Adipose tissue (tissue), 3 donors: ENCODE results near the gene FAM20C. TPM values are rescaled to one million over a fixed set of nuclear protein-coding genes. Genes with fewer than 3 reads are reported as not detected.

Experiments
- H3K27ac ChIP-seq: one replicate; pipeline ENCODE4 v1.5.1; 2013; ENCODE audit warnings: low read depth, low read length
- WGBS, 3 donors: extraction: QIAGEN DNeasy Blood & Tissue Kit; methylation state at CpG; one replicate each; pipeline ENCODE4 v1.1.7; 2013; 5-methylcytosine and 5-hydroxymethylcytosine counted together
- polyA plus RNA-seq, 3 donors: library from polyadenylated mRNA; stranded (reverse); fragments of 200-250 nt; gene quantifications; one replicate each; pipeline ENCODE4 v1.2.3, GENCODE V29; 2013
- donor health status: healthy with polysubstance abuse.
- donor health status: Bipolar disorder and iron deficiency.
- donor health status: healthy.

FAM20C gene
- polyA plus RNA-seq, 3 donors, result 16.0 to 105 (median 34.3) TPM

DNA sequence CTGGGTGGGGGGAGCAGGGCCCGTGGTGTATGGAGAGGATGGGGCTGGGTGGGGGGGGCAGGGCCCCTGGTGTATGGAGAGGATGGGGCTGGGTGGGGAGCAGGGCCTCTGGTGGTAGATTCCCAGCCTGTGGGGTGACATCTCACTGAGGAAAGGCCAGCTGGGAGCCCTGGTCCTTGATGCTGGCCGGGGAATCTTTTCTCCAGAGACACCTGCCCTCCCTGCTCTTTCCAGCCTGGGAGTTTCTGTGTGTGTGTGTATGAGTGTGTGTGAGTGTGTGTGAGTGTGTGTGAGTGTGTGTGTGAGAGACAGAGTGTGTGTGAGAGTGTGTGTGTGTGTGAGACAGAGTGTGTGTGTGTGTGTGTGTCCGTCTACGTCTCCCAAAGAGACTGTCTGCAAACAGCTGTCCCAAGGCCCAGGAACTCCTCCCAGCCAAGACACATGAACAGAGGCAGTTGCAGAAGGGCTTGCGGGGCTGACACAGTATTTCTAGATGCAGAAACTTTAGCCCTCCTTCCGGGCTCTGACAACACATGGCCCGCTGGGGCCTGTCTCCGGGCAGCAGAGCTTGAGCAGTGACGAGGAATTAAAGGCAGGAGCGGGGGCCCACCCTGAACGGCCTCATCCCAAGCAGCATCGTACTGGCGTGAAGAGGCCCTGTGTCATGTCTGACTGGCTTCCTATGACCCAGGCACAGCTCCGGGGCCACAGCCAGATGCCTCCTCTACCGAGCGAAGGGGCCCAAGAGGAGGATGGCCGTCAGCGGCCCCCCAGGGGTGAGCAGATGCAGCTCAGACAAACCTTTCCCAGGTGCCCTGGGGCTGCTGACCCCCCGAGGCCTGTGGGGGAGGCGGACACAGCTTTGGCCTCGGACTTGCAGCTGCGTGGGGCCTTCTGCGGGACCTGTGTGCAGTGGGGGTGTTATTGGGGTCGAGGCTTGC is 24.3 kb downstream of the FAM20C start:
- no peak overlapping the region for H3K27ac ChIP-seq
- 61 to 81% (median 74%) methylated on average over 23 of the region's 24 CpGs for WGBS, 3 donors

DNA sequence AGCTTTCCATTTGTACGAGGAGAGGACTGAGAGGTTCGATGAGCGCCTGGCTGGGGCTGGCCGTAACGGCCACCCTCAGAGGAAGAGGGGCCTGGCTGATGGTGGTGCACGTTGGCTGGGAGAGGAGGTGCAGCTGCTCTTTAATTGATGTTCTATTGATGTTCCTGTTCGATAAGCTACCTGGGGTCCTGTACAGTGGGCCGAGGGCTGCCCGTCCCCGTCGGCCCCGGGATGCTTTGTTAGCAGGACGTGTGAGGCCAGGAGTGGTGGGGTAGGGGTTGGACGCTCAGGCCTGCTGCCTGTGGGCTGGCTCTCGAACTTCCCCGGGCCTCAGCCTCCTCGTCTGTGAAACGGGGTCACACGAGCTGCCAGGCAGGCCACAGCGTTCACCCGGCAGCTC is 25.4 kb downstream of the FAM20C start:
- WGBS, 3 donors, result 93 to 94% (median 93%) methylated on average over 21 of the region's 21 CpGs
- H3K27ac ChIP-seq, result no peak overlapping the region

DNA sequence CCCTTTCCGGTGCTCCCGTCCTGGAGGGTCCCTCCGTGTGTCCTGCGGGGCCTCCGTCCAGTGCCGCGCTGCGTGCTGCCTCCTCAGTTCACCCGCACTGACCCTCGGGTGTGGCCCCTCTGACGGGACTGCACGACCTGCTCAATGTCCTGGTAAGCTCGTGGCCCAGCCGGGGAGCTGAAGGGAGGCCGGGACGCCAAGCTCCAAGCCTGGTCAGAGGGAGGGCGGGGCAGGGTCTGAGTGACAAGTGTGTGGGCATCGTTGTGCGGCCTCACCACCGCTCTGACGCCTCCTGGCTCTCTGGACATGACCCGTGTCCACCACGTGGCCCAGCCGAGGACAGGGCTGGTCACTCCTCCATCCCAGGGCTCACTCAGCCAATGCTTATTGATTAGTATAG is 25.9 kb downstream of the FAM20C start:
- no peak overlapping the region for H3K27ac ChIP-seq
- WGBS, 3 donors, result 80 to 92% (median 89%) methylated on average over 24 of the region's 24 CpGs

GRCh38 chr7:218896-219580 is 26.7 kb downstream of the FAM20C start:
- 84 to 91% (median 89%) methylated on average over 28 of the region's 28 CpGs for WGBS, 3 donors
- no peak overlapping the region for H3K27ac ChIP-seq

- H3K27ac ChIP-seq, result no peak overlapping the region
- 75 to 88% (median 84%) methylated on average over 9 of the region's 9 CpGs for WGBS, 3 donors
Observed at GRCh38 chr7:219581-220150, 27.3 kb downstream of the FAM20C start.

DNA sequence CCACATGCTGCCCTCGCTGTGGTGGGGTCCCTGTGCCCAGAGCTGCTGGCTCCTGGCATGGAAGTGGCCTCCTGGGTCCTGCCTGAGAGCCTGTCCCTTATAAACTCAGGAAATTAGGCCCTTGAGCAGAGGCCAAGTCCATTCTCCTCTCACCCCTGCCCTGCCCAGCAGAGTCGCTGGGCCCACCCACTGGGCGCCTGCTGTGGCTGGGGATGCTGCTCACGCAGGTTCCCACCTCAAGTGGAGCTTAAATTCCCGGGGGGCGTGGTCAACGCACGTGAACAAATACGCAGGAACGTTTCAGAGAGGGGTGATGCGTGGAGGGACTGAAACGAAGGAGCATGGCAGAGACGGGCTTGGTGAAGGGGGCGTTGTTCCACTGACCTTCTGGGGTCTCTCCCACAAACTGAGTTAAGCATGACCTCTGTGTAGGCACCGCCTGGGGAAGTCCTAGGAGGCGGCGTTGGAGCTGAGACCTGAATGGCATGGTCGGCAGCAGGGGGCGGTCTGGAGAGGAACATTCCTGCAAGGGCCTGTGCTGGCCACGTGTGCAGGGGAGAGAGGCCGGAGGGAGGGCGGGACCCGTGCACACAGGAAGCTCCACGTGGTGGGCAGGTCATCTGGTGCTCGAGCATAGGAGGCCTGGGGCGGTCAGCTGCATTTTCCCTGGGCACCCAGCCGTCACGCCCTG is 27.9 kb downstream of the FAM20C start:
- 61 to 69% (median 62%) methylated on average over 27 to 28 of the region's 28 CpGs for WGBS, 3 donors
- H3K27ac ChIP-seq, result no peak overlapping the region

- WGBS, 3 donors, result 79 to 85% (median 80%) methylated on average over 13 to 14 of the region's 15 CpGs
- H3K27ac ChIP-seq, result no peak overlapping the region
Observed at GRCh38 chr7:221978-222715, 29.8 kb downstream of the FAM20C start.

- H3K27ac ChIP-seq, result no peak overlapping the region
- WGBS, 3 donors, result 83 to 88% (median 83%) methylated on average over 10 of the region's 10 CpGs
Observed at GRCh38 chr7:222716-223041, 30.3 kb downstream of the FAM20C start.

DNA sequence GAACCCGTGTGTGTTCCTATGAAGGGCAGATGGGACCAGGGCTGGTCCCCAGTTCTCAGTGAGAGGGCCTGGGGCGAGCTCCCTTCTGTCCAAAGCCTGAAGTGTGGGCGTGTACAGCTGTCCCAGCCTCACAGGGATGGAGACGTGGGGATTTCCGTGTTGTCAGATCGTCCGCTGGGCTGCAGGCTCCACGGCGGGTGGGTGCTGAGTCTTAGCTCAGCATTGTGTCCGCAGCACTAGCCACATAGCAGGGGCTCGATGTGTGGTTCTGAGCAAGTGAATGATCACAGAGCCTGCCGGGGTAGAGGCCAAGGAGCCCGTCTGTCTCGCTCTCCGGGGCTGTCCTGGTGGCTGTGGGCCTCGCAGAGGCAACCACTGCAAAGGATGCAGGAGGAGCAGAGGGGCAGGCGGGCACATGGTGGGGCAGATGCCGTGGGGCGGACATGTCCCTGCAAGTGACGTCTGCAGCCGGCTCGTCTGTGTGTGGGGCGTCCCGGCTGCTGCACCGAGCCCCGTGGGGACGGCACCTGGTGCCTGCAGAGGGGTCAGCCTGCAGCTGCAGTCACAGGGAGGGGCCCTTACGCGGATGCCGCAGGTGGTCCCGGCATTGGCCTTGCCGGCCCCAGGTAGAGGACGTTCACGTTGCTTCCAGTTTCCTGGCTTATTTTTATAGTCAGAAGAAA is 30.9 kb downstream of the FAM20C start:
- H3K27ac ChIP-seq, result no peak overlapping the region
- 87 to 90% (median 89%) methylated on average over 34 of the region's 34 CpGs for WGBS, 3 donors

DNA sequence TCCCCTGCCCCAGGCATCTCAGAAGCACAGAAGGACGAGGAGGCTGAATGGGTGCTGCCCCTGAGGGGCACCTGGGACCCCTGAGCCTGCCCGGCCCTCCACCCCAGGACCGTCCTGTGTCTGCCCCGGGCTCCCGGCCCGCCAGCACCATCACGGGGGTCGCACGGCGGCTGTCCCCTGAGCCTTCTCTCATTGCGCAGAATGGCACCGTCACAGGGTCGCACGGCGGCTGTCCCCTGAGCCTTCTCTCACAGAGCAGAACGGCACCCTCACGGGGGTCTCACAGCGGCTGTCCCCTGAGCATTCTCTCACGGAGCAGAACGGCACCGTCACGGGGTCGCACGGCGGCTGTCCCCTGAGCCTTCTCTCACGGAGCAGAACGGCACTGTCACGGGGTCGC is 31.5 kb downstream of the FAM20C start:
- WGBS, 3 donors, result 86 to 90% (median 89%) methylated on average over 23 to 29 of the region's 29 CpGs
- no peak overlapping the region for H3K27ac ChIP-seq

DNA sequence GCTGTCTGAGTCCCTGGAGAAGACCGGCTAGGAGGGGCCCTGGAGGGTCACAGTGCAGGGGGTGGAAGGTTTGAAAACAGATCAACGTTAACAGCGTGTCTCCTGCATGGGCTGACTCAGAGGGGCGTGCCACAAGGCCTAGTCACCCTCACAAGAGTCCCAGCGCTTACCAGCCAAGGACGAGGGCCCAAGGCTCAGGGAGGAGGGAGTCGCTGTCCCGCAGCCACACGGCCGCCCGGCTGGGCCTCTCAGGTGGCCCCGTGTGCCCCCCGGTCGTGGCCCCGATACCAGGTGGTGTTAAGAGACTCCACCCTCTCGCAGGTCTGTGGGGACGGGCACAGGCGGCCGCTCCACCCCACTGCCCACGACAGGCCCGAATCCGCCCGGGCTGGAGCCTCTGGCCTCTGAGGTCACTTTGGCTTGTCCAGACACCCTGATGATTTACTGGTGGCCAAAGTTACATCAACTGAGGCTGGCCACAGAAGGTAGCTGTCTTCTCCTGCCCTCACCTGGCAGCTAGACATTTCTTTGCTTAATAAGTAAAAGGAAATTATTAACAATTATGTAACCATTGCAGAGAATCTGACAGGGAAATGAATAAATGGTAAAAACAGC is 34.0 kb downstream of the FAM20C start:
- no peak overlapping the region for H3K27ac ChIP-seq
- WGBS, 3 donors, result 82 to 91% (median 87%) methylated on average over 21 to 23 of the region's 23 CpGs

- H3K27ac ChIP-seq, result no peak overlapping the region
- WGBS, 3 donors, result 91 to 94% (median 93%) methylated on average over 16 of the region's 16 CpGs
Observed at GRCh38 chr7:227926-228325, 35.6 kb downstream of the FAM20C start.

- H3K27ac ChIP-seq, result no peak overlapping the region
- 80 to 89% (median 85%) methylated on average over 12 of the region's 12 CpGs for WGBS, 3 donors
Observed at GRCh38 chr7:228610-229009, 36.2 kb downstream of the FAM20C start.

- WGBS, 3 donors, result 66 to 79% (median 74%) methylated on average over 29 of the region's 29 CpGs
- no peak overlapping the region for H3K27ac ChIP-seq
Observed at GRCh38 chr7:229184-229964, 37.0 kb downstream of the FAM20C start.

GRCh38 chr7:230274-230673 is 37.9 kb downstream of the FAM20C start:
- 74 to 85% (median 79%) methylated on average over 17 of the region's 17 CpGs for WGBS, 3 donors

GRCh38 chr7:231030-231857 is 38.9 kb downstream of the FAM20C start:
- no peak overlapping the region for H3K27ac ChIP-seq
- WGBS, 3 donors, result 78 to 86% (median 81%) methylated on average over 32 to 38 of the region's 38 CpGs

More at GRCh38 chr7:230274-230673, 37.9 kb downstream of the FAM20C start:
- no peak overlapping the region for H3K27ac ChIP-seq
